Stimulated activated CD4-positive, alpha-beta T cell treated with anti-CD3 and anti-CD28 coated beads, Interleukin-15, amount 100 ng/mL, for 48 hours (primary cell): ENCODE data around the gene GPS2.

ENCODE experiments used
- DNase-seq, 2 donors: peaks; one replicate each; pipeline ENCODE4 v3.0.0-alpha.2; 2020; ENCODE audit warnings: low read depth in 2 of 2

Gene GPS2

GRCh38 chr17:7293159-7293558, 22.0 kb downstream of the GPS2 start:
- DNase-seq, result no peak

- DNase-seq, result no peak
These were observed 22.4 kb downstream of the GPS2 start for GRCh38 chr17:7292729-7293128.

- no peak for DNase-seq
These were observed 23.0 kb downstream of the GPS2 start for GRCh38 chr17:7292194-7292593.

GRCh38 chr17:7290685-7291084, 24.5 kb downstream of the GPS2 start:
- no peak for DNase-seq

GRCh38 chr17:7290166-7290565, 25.0 kb downstream of the GPS2 start:
- no peak for DNase-seq

GRCh38 chr17:7289256-7290032, 25.7 kb downstream of the GPS2 start:
- DNase-seq, result no peak

- DNase-seq, result no peak
These were observed 29.5 kb downstream of the GPS2 start for GRCh38 chr17:7285679-7286078.

GRCh38 chr17:7284911-7285310, 30.2 kb downstream of the GPS2 start:
- DNase-seq, result no peak

- no peak for DNase-seq
These were observed 31.5 kb downstream of the GPS2 start for GRCh38 chr17:7283471-7284216.

GRCh38 chr17:7282752-7283321, 32.3 kb downstream of the GPS2 start:
- DNase-seq, result no peak

- no peak for DNase-seq
These were observed 33.0 kb downstream of the GPS2 start for GRCh38 chr17:7281953-7282751.

- peak; percentile 84 to 91 for DNase-seq
These were observed 33.8 kb downstream of the GPS2 start, which contains the start of gene SLC2A4 for GRCh38 chr17:7281074-7281952. Gene SLC2A4 (plus strand): TSS chr17:7281718. CDS start chr17:7281935, 217 bp downstream.

- peak; percentile 71 to 82 for DNase-seq
These were observed 34.6 kb downstream of the GPS2 start for GRCh38 chr17:7280519-7281073.

- no peak for DNase-seq
These were observed 35.7 kb downstream of the GPS2 start for GRCh38 chr17:7279448-7279847.

- DNase-seq, result no peak
These were observed 48.4 kb downstream of the GPS2 start for GRCh38 chr17:7266784-7267183.

GRCh38 chr17:7263801-7264078, 51.4 kb downstream of the GPS2 start:
- no peak for DNase-seq

GRCh38 chr17:7262935-7263800, 52.0 kb downstream of the GPS2 start:
- no peak for DNase-seq
